IPS-18c (cell line): ENCODE results near the gene CIBAR2.

Experiments used
- H3K4me3 ChIP-seq: 2 replicates; pipeline ENCODE4 v1.7.0; 2013; ENCODE audit warnings: low read depth, mild to moderate bottlenecking, low read length, moderate library complexity; ENCODE audit not compliant: insufficient read depth
- H3K9me3 ChIP-seq: one replicate; pipeline ENCODE4 v1.6.1; 2013; ENCODE audit warnings: mild to moderate bottlenecking, low read length, moderate library complexity; ENCODE audit not compliant: control insufficient read depth, insufficient read depth

CIBAR2 gene

DNA sequence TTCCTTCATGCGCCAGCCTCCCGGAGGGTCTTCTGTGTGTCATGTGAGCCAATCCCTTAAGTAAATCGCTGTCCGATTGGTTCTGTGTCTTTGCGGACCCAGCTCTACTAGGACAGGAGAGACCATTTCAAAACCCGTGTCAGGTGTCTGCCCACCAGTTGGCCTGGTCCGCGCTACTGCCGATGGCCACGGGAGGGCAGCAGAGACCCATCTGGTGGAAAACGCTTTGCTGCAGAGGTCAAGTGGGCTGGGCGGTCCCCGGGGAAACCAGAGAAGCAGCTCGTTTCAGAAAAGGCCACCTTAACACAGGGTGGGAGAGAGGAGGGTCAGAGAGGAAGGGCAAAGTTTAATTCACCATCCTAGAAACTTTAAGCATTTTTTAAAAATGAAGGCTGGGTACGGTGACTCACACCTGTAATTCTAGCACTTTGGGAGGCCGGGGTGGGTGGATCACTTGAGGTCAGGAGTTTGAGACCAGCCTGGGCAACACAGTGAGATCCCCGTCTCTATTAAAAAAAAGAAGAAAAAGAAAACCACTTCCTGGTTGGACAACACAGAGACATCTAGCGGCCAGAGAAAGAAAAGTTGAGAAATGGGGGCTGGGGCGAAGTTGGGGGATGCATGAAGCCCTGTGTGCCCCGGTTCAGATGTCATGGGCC lies 2.8 kb upstream of the CIBAR2 start:
- Histone ChIP-seq H3K4me3 (no peak overlapping the region), H3K9me3 (no peaks in the 10 kb centered on the region)

- H3K4me3 ChIP-seq, result no peak overlapping the region
- no peaks in the 10 kb centered on the region for H3K9me3 ChIP-seq
Observed at GRCh38 chr16:85113913-85114312, 1.6 kb upstream of the CIBAR2 start.

DNA sequence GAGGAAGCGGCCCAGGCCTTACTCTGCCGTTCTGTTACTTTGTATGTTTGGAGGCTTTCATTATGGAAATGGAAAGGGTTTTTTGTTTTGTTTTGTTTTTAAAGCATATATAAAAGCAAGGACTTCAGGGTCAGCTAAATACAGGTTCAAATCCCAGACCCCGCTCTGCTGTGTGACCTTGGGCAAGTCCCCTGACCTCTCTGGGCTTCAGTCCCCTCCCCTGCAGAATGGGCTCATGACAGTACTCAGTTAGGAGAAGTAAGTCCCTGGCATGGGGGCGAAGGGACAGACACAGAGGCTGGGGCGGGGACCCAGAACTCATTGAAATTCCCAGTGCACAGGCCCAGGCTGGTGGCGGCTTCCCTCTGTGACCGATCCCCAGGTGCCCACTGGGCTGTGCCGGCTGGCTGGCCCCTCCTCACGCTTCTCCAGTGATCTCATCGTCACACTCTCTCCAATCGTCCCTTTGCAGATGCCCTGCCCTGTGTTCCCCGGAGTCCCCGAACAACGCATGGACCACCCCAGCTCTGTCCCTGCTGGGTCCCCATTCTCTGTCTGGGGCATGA lies 979 bp upstream of the CIBAR2 start:
- Histone ChIP-seq H3K9me3 (no peaks in the 10 kb centered on the region), H3K4me3 (no peak overlapping the region)

DNA sequence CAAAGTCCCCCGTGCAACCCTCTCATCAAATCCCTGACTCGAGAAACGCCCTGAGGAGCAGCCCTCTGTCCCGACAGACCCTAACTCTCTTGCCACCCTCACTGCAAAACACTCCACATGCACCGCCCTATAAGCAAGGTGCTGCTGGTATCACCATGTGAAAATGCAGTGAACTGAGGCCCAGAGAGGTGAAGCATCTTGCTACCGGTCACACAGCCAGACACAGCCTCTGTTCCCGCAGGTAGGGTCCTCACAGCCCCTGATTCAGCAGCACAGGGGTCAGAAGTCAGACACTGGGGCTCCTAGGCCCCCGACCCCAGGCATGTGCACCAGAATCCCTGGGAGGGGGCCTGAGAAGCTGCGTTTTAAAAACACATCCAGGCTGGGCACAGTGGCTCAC lies 1.1 kb downstream of the CIBAR2 start:
- no peaks in the 10 kb centered on the region for H3K9me3 ChIP-seq

DNA sequence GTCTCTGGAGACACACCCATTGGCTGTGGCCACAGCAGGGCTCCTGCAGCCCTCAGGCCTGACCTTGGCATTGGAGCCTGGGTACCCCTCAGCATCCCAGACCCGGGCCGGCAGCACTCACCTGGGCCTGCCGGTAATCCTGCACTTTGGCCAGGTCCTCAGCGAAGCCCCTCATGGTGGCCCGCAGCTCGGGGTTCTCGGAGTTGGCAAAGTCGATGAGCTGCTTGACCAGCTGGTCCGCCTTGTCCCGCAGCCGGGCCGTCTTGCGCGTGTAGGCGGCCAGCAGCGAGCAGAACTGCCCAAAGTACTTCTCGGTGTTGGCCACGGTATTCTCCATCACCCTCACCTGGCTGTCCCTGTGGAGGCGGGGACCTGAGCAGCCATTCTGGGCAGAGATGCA lies 2.2 kb downstream of the CIBAR2 start:
- H3K4me3 ChIP-seq, result no peak overlapping the region
- H3K9me3 ChIP-seq, result no peaks in the 10 kb centered on the region

More for the DNA sequence above, 1.1 kb downstream of the CIBAR2 start:
- no peak overlapping the region for H3K4me3 ChIP-seq

- Histone ChIP-seq H3K9me3 (no peaks in the 10 kb centered on the region), H3K4me3 (no peak overlapping the region)
Observed at GRCh38 chr16:85107532-85107931, 4.7 kb downstream of the CIBAR2 start.

- Histone ChIP-seq H3K9me3 (no peaks in the 10 kb centered on the region), H3K4me3 (no peak overlapping the region)
Observed at GRCh38 chr16:85107083-85107482, 5.2 kb downstream of the CIBAR2 start.

GRCh38 chr16:85105475-85105874 lies 6.8 kb downstream of the CIBAR2 start:
- H3K9me3 ChIP-seq, result no peaks in the 10 kb centered on the region
- no peak overlapping the region for H3K4me3 ChIP-seq

- no peaks in the 10 kb centered on the region for H3K9me3 ChIP-seq
- H3K4me3 ChIP-seq, result no peak overlapping the region
Observed at GRCh38 chr16:85104821-85105391, 7.4 kb downstream of the CIBAR2 start.

GRCh38 chr16:85104147-85104546 lies 8.1 kb downstream of the CIBAR2 start:
- H3K4me3 ChIP-seq, result no peak overlapping the region

DNA sequence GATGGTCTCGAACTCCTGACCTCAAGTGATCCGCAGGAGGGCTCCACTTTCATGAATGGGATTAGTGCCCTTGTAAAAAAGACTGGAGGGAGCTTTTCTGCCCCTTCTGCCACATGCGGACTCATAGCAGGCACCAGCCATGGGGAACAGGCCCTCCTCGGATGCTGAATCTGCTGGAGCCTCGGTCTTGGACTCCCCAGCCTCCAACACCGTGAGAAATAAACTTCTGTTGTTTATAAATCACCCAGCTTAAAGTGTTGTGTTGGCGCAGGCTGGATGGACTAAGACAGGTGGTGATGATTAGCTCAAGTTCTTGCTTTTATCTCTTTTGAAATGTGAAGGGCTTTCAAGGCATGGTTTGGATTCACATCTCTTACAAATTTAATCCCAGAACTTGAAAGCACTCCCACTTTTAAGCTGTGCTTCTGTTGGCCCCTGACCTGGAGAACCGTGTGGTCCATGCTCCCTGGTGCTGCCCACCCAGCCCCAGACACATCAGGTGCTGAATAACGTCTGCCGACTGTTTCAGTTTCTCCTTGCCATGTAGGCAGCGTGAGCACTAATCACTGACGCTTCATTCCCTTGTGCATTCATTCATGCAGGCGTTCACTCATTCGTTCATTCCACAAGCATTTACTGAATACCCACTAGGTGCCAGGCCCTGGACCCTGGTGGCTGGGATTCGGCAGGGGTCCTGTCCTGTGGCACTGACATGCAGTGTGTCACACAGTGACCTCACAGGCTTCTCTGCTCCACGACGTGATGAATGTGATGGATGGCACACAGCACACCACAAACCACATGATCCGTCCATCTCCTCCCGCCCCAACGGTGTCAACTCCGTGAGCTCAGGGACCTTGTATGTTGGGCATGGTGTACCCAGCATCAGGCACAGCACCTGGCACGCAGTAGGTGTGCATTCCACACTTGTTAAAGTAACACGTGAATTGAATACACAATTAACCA lies 8.9 kb downstream of the CIBAR2 start:
- Histone ChIP-seq H3K9me3 (no peaks in the 10 kb centered on the region), H3K4me3 (no peak overlapping the region)

More at GRCh38 chr16:85104147-85104546, 8.1 kb downstream of the CIBAR2 start:
- H3K9me3 ChIP-seq, result no peaks in the 10 kb centered on the region

DNA sequence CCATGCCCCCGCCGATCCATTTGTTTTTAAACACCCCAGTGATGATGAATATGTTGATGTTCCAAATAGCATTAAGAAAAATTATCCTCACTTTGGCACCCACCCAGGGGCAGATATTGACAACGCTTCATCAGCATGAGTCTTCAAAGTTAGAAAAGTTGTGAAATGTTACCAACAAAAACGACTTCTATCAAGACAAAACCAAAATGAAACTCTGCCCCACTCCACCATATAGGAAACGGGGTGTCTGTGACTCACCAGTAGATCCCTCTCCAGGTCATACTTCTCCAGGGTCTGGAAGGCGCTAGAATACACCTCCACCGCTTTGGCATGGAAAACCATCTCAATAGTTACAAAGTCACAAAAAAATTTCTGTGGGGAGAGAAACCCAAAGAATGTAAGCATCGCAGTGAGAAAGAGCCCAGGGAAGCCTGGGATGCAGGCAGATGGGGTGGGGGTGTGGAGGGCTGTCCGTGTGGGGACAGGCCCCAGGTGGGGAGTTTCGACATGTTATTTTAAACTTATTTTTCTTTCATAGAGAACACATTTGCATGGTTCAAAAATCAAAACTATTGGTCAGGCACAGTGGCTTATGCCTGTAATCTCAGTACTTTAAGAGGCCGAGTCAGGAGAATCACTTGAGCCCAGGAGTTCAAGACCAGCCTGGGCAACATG lies 10.2 kb downstream of the CIBAR2 start:
- Histone ChIP-seq H3K4me3 (no peak overlapping the region), H3K9me3 (no peaks in the 10 kb centered on the region)

DNA sequence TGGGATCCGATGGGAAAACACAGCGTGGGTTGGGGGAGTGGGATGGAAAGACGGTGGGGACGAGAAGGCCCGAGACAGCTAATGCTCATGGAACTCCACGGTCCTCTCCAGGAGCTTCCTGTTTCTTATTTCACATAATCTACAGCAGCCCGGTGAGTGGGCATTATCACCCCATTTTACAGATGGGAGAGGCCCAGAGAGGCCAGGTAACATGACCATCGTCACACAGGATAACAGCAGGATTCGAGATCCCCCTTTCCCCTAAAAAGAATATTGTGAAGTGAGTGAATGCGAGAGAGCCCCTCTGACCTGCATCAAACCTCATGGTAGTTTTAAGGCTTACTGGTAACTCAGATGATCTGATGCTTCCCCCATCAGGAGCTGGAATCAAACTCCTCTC lies 12.0 kb downstream of the CIBAR2 start:
- Histone ChIP-seq H3K9me3 (no peaks in the 10 kb centered on the region), H3K4me3 (no peak overlapping the region)

DNA sequence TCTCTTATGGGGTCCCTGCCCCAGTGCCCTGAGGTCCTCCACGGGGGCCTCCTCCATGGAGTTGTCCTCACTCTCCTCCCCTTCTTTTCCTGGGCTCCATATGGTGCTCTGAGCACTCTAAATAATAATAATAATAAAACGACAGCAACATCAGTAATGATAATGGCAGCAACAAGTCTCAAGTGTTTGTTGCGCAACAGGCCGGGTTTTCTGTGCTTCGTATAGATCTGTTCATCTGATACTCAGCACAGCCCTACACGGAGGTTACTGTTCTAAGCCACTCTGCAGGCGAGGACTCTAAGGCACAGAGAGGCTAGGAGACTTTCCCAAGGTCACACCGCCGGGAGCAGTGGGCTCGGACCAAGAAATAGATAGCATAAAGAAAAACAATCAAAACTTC lies 13.7 kb downstream of the CIBAR2 start:
- Histone ChIP-seq H3K9me3 (no peaks in the 10 kb centered on the region), H3K4me3 (no peak overlapping the region)

GRCh38 chr16:85096921-85097320 lies 15.4 kb downstream of the CIBAR2 start:
- Histone ChIP-seq H3K9me3 (no peaks in the 10 kb centered on the region), H3K4me3 (no peak overlapping the region)

DNA sequence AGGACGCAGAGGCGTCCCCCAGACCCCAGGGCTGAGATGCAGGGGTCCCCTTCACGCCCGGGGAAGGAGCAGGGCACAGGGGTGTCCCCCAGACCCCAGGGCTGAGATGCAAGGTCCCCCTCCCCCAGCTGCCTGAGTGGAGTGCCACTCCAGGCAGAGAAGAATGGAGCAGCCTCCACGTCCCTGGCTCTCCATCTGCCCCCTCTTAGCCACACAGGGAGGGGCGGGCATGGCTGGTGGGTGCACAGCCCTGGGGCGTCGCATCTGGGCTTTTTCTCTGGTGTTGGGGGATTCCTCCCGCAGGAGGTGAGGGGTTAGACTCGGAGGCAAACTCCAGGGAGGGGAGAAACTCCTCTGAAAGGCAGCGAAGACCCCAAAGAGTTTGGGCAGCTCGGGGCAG lies 17.5 kb downstream of the CIBAR2 start:
- no peaks in the 10 kb centered on the region for H3K9me3 ChIP-seq

GRCh38 chr16:85094176-85094805 lies 18.0 kb downstream of the CIBAR2 start:
- no peaks in the 10 kb centered on the region for H3K9me3 ChIP-seq
- H3K4me3 ChIP-seq, result no peak overlapping the region

More for the DNA sequence above, 17.5 kb downstream of the CIBAR2 start:
- no peak overlapping the region for H3K4me3 ChIP-seq
